Neural crest cell (in vitro differentiated cells): ENCODE measurements around the gene PGAP1. TPM values are rescaled to one million over a fixed set of nuclear protein-coding genes. Genes with fewer than 3 reads are reported as not detected.

ENCODE experiments used
- DNase-seq: peaks from one replicate; pipeline ENCODE4 v3.0.0; 2021; ENCODE audit warnings: low read depth, mixed read lengths, low spot score
- H3K27ac Mint-ChIP-seq: one replicate; pipeline ENCODE4 v1.8.0; 2021; ENCODE audit warnings: mild to moderate bottlenecking, mixed read lengths; ENCODE audit not compliant: unreplicated experiment
- H3K27me3 Mint-ChIP-seq: 2 replicates; pipeline ENCODE4 v1.8.0; 2021; ENCODE audit warnings: low read depth, mild to moderate bottlenecking, mixed read lengths
- H3K36me3 Mint-ChIP-seq: 2 replicates; pipeline ENCODE4 v1.8.0; 2021; ENCODE audit warnings: low read depth, mild to moderate bottlenecking, mixed read lengths
- H3K4me1 Mint-ChIP-seq: 2 replicates; pipeline ENCODE4 v1.8.0; 2021; ENCODE audit warnings: mixed read lengths
- H3K4me3 Mint-ChIP-seq: one replicate; pipeline ENCODE4 v1.8.0; 2021; ENCODE audit warnings: mild to moderate bottlenecking, mixed read lengths
- H3K9me3 Mint-ChIP-seq: 2 replicates; pipeline ENCODE4 v1.8.0; 2021; ENCODE audit warnings: mixed read lengths
- CTCF ChIP-seq: fragments of 200-600 bp; sonication (generic); conservative IDR thresholded peaks from 2 replicates; pipeline ENCODE4 v1.5.0; 2021; ENCODE audit warnings: antibody characterized with exemption, mild to moderate bottlenecking
- total RNA-seq: library from RNA; stranded (reverse); gene quantifications from 2 replicates; pipeline ENCODE4 v1.2.1, GENCODE V29; 2021

PGAP1 gene
- total RNA-seq, 1 donor from 2014 or later, result 48.2 TPM

DNA sequence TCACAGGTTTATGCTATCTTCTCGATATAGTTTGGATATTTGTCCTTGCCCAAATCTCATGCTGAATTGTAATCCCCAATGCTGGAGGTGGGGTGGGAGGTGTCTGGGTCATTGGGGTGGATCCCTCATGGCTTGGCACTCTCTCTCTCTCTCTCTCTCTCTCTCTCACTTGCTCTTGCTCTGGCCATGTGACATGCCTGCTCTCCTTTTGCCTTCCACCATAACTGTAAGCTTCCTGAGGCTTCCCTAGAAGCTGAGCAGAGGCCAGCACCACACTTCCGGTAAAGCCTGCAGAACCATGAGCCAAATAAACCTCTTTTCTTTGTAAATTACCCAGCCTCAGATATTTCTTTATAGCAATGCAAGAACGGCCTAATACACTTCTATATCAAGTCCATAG, 41.3 kb upstream of the PGAP1 start:
- Mint-ChIP-seq H3K27ac (no peak overlapping the region), H3K36me3 (no peaks in the 10 kb centered on the region), H3K27me3 (no peaks in the 10 kb centered on the region), H3K9me3 (peaks cover 6% of the 10 kb centered on the region), H3K4me3 (no peak overlapping the region), H3K4me1 (peaks cover 18% of the 10 kb centered on the region)
- no peak for DNase-seq
- no peak for TF ChIP-seq CTCF

DNA sequence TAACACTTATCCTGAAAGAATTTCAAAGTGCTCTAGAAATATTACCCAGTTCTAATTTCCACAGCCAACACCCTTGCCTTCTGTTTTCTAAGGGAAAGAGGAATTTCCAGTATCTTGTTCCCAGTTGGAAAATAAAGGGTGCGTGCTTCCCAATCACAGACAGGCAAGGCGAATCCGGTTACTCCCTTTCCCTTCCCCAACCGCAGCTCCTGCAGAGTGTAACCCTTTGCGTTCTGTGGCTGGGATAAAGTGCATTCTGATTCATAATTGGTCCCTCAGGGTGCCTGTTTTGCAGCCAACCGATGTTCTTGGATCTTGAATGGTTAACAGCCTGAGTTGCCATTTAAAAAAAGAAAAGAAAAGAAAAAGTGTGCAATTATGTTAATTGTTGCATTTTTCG, 40.6 kb upstream of the PGAP1 start:
- H3K4me3 Mint-ChIP-seq, result no peak overlapping the region

GRCh38 chr2:196966061-196966460, 39.6 kb upstream of the PGAP1 start:
- H3K4me1 Mint-ChIP-seq, result peaks cover 18% of the 10 kb centered on the region
- H3K27ac Mint-ChIP-seq, result no peak overlapping the region
- no peak for TF ChIP-seq CTCF
- no peaks in the 10 kb centered on the region for H3K27me3 Mint-ChIP-seq
- peaks cover 6% of the 10 kb centered on the region for H3K9me3 Mint-ChIP-seq
- no peak overlapping the region for H3K4me3 Mint-ChIP-seq
- no peaks in the 10 kb centered on the region for H3K36me3 Mint-ChIP-seq
- no peak for DNase-seq

More for the DNA sequence above, 40.6 kb upstream of the PGAP1 start:
- TF ChIP-seq CTCF, result no peak
- Mint-ChIP-seq H3K27ac (no peak overlapping the region), H3K36me3 (no peaks in the 10 kb centered on the region), H3K4me1 (peaks cover 18% of the 10 kb centered on the region), H3K9me3 (peaks cover 6% of the 10 kb centered on the region), H3K27me3 (no peaks in the 10 kb centered on the region)
- DNase-seq, result no peak

- peaks cover 6% of the 10 kb centered on the region for H3K9me3 Mint-ChIP-seq
- H3K27ac Mint-ChIP-seq, result no peak overlapping the region
- no peak for DNase-seq
- H3K36me3 Mint-ChIP-seq, result no peaks in the 10 kb centered on the region
- no peak for TF ChIP-seq CTCF
- H3K4me3 Mint-ChIP-seq, result no peak overlapping the region
- H3K4me1 Mint-ChIP-seq, result peaks cover 18% of the 10 kb centered on the region
- H3K27me3 Mint-ChIP-seq, result no peaks in the 10 kb centered on the region
Measured at GRCh38 chr2:196965651-196966050, 39.1 kb upstream of the PGAP1 start.

DNA sequence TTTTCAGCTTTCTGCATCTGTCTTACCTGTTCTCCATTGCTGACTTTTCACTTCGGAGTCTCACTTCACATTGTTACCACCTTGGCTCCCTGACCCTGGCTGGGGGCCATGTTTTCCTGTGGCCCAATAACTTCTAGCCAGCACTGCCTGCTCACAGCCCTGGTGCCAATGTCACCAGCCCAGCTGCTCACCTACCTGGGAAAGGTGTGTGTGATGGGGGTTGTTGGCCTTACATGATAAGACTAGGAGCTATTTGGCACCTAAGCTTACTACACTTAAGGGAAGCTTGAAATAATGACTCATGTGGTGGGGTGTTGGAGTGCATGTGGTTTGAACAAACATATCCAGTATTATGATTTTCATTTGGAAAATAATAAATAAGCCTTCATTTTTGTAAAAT, 37.5 kb upstream of the PGAP1 start:
- TF ChIP-seq CTCF, result no peak
- H3K27me3 Mint-ChIP-seq, result no peaks in the 10 kb centered on the region
- peaks cover 6% of the 10 kb centered on the region for H3K9me3 Mint-ChIP-seq
- no peaks in the 10 kb centered on the region for H3K36me3 Mint-ChIP-seq
- H3K4me3 Mint-ChIP-seq, result no peak overlapping the region
- no peak overlapping the region for H3K27ac Mint-ChIP-seq
- peaks cover 18% of the 10 kb centered on the region for H3K4me1 Mint-ChIP-seq
- no peak for DNase-seq

GRCh38 chr2:196963043-196963442, 36.5 kb upstream of the PGAP1 start:
- Mint-ChIP-seq H3K9me3 (peaks cover 2% of the 10 kb centered on the region), H3K4me1 (peaks cover 24% of the 10 kb centered on the region), H3K27ac (no peak overlapping the region), H3K27me3 (no peaks in the 10 kb centered on the region), H3K36me3 (no peaks in the 10 kb centered on the region), H3K4me3 (no peak overlapping the region)
- TF ChIP-seq CTCF, result no peak
- no peak for DNase-seq
